NCI-H345 (cell line): Measurements from ENCODE around the gene COQ5.
"Not testable (repeated sequence)": the region's sequence is repeated elsewhere in the genome, so short reads cannot be mapped to it uniquely, and the experiment has no call there.

ENCODE experiments used
- DNase-seq: peaks from one replicate; lab custom pipeline; 2025; lab: John Stamatoyannopoulos, UW

COQ5 gene, protein sequence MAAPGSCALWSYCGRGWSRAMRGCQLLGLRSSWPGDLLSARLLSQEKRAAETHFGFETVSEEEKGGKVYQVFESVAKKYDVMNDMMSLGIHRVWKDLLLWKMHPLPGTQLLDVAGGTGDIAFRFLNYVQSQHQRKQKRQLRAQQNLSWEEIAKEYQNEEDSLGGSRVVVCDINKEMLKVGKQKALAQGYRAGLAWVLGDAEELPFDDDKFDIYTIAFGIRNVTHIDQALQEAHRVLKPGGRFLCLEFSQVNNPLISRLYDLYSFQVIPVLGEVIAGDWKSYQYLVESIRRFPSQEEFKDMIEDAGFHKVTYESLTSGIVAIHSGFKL

DNA sequence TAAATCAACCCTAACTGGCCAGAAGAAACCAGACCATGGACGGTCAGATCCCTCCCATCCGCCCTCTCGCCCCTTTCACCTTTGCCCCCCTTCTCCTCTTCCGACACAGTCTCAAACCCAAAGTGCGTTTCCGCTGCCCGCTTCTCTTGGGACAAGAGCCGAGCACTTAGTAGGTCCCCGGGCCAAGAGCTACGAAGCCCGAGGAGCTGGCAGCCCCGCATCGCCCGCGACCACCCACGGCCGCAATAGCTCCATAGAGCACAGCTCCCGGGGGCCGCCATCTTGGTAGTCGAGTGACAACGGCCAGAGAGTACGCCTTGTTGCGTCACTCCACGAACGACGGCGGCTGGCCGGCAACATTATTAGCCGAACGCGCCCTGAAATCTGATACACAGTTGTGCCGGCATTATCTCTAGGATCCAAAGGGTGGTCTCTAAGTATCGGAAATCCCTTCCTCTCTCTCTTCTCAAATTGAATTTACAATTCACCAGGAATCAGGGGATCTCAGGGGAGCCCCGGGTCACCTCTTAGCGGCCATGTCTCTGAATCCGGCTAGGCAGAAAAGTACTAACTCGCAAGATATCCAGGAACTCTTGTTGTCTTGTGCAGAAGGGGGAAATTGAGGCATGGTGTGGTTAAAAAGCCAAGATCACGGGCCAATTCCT, at the start of gene COQ5:
TSS of gene COQ5 (minus strand) at position 298 of the 665 bp plus-strand sequence. CDS start at position 281, 17 bp downstream.
- peak; percentile 86 for DNase-seq

DNA sequence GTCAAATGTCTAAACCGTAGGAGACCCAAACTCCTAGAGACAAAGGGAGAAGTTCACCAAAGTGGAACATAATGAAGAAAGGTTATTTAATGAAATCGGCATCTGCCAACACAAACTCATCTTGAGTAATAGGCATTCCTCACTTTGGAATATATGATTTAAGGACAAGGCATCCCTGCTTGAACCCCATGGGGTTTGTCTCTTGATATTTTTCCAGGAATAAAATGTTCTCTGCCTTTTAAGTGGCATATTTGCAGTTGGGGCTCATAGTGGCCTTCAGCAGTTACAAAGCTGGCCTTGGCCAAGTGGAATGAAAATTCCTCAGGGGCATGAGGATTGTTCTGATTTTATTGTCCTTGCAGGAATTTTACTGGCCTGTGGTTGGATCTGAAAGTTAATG, 45.1 kb upstream of the COQ5 start:
- DNase-seq, result no peak

DNA sequence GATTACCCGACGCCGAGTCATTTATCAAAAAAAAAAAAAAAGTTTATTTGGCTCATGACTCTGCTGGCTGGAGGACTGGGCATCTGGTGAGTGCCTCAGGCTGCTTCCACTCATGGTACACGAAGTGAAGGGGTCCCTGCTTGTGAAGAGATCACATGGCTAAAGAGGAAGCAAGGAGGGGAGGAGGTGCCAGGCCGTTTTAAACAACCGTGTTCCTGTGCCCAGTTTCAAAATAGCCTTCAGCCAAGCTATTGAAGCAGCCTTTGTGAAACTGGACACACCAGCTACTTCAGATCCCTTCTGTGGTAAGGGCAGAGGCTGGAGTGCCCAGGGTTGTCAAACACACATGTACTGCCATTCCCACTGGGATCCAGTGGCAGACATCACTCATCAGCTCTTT, 44.6 kb upstream of the COQ5 start:
- DNase-seq, result no peak

DNA sequence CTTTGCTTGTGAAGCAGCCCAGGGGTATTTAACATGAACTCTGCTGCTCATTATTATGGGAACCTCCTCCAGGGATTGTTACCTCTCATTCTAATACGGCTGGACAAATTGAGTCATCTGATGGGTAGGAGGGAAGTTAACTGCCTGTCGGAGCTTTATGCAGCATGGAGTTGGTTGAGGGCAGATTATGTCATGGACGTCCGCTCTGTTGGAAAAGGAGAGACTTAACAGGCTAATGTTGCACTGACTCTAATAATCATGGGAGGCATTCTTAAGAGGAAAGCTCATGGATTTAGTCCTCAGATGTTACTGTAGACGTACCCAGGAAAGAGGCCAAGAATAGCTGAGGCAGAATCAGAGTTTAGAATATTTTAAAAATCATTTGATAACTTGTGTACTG, 42.3 kb upstream of the COQ5 start:
- DNase-seq, result no peak

DNA sequence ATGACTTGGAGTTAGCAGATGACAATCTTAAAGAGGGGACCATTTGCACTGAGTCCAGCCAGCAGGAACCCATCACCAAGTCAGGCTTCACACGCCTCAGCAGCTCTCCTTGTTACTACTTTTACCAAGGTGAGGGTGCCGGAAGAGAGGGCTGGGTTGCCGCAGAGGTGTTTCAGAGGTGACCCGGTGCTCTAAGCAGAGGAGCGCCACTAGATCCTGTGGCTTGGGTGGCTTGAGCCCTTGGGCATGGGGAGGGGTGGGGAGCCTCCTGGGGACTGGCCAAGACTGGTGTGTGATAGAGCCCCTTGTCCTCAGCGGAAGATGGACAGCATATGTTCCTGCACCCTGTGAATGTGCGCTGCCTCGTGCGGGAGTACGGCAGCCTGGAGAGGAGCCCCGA, 34.5 kb upstream of the COQ5 start:
- no peak for DNase-seq

DNA sequence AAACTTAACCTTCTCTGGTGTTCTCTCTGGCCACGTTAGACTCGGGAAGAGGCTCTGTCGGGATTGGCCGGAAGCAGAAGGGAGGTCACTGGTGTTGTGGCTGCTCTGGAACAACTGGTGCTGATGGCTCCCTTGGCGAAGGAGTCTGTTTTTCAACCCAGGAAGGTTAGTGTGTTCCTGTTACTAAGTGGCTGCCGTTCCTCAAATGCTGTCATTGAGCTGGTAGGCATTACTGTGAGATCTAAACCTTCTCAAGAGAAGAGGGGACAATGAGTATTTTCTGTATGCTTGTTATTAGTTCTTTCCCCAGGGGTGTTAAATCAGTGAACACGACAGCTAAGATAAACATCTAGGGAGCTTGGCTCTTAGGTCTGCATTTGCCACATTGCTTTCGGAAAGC, 33.9 kb upstream of the COQ5 start:
- DNase-seq, result no peak

DNA sequence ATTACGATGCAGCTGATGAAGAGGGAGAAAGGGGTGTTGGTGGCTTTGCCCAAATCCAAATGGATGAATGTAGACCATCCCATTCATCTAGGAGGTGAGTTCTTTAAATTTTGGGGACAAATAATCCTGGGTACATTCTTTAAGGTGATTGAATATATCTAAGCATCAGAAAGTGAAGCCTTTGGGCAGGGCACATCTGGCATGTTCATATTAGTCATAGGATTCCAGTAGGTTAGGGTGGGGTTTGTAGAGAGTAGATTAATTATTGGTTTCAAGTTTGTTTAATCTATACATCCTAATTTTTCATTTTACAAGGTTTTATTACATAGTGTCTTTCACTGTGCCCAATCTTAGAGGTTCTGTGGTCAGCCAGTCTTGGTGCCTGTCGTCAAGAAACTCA, 28.6 kb upstream of the COQ5 start:
- no peak for DNase-seq

DNA sequence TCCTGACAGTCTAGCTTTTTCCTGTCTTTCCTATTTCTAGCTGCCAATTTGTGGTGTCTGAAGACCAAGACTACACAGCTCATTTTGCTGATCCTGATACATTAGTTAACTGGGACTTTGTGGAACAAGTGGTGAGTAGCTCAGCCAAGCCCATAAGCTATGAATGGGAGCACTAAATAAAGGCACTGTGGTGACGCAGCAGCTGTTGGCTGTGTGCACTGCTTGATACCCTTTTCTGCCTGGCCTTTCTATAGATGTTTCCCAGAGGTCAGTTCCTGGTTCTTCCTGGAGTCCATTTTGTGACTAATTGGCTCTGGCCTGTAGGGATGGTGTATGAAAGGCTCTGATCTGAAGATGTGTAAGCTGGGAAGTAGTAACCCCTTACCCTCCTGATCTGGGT, 25.7 kb upstream of the COQ5 start:
- DNase-seq, result no peak

DNA sequence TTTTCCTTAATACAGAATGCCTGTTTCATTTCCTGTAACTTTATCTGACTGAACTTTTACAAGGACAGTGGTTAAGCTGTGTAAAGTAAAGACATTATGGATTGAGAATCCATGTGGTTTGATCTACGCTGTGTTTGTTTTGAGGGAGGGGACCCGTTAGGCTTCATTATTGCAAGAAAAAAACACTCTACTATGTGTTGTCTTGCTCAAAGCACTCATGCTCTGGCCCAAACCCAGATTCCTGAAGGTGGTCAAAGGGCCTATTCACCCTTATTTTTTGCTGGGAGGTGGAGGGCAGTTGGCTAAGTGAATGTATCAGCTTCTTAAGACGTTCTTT, 17.1 kb upstream of the COQ5 start:
- no peak for DNase-seq

DNA sequence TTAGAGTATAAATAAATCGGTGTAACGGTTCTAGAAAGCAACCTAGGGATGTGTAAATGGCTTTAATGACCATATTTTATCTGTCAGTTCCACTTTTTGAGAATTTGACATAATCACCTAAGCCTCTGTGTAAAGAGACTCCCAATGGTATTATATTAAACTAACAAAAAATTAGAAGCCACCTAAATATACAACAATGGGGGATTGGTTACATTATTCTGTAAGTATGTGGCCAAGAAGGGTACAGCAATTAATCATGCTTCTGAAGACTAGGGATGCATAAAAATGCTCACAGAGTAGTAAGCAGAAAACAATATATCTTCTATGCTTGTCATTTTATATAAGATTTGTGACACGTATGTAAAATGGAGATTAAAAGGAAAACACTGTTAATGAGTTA, 15.7 kb upstream of the COQ5 start:
- DNase-seq, result no peak

DNA sequence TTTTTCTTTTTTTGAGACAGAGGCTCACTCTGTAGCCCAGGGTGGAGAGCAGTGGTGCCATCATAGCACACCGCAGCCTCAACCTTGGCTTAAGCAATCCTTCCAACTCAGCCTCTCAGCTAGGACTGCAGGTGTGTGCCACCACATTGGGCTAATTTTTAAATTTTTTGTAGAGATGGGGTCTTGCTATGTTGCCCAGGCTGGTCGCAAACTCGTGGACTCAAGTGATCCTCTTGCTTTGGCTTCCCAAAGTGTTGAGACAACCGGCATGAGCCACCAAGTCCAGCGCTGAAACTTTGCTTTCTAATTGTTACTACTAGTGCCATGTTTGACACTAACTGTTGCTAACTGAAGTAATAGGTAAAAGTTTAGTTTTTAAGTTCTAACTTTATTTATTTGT, 13.2 kb upstream of the COQ5 start:
- no peak for DNase-seq

DNA sequence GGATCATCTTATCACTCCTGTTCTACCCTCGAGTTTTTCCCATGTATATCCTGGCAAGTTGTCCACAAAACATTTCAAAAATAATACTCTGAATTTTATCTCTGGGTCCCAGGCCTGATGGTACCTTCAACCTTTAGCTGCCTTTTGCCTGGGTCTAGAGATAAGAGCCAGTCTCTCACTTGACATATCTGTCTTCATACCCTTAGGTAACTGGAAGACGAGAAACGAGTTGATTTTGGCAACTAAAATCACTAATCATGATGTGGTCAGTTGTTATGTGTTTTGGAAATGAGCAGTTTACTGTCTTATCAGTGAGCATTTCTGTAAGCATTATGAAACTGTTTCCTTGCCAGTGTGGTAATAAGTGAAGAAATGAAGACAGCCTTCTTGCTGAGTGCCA, 11.5 kb upstream of the COQ5 start:
- no peak for DNase-seq

DNA sequence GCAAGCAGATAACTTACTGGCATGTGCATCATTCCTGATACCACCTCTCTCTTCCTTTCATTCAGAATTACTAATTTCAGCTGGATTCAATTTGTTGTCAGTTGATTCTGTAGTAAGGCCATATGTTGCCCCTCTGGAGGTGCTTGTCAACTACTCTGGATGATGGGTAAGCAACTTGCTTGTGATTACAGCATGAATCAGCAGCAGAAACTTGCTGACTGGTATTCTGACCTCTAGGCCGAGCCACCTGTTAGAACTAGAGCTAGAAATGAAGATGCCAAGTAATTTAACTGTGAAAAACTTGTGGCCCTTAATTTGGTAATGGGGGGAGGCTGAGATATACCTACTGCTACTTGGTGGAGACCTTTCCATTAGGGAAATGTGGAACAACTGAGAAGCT, 10.3 kb upstream of the COQ5 start:
- no peak for DNase-seq

DNA sequence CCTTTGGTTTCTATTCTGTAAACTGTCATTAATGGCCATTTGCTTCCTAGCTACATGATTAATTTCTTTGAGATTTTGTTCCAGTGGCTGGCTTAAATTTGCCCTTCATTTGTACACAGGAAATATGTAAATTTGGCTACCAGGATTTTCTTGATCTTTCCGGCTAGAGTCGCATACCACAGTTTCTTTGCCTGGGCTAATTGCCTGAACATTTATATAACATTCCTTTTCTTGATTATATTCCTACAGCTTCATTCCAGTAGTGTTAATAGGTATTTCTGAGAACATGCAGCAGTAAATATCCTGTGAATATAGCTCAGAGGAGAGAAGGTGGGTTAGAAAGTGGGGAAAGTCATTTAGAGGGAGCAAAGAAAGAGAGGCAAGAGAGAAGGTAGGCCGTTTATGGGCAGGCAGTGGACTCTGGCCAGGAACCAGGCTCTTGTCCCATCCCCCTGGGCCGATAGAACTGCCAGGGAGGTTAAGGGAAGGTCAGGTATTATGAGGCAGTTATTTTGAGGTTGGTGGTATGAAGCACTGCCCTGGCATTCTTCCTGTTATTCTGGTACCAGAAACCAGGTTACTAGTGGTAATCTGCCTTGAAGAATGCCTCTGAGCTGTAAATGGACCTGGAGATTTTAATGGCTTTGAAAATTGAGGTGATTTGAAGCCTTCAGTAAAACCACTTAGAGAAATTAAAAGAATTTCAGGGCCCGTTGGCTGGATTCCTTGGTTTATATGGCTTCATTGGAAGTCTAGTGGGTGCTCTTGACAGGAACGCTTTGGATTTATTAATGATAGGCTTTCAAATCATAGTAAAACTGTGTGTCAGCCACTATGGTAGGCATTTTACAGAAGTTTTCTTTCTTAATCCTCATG, 9.6 kb upstream of the COQ5 start:
- no peak for DNase-seq

DNA sequence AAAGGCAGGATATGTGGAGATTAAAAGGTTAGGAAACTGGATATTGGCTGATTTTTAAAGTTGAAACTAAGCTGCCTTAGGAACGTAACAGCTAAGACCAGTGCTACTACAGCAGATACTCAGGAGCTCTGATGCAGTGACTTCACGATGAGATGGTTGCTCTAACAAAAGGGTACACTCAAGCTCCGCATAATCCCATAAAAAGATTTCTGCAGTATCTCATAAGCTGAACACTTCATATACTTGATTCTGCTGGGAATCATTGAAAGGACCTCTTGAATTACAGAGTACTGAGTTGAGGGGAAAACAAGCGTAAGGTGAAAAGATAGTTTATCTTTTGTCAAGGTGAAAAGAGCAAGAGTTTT, 8.9 kb upstream of the COQ5 start:
- DNase-seq, result no peak

DNA sequence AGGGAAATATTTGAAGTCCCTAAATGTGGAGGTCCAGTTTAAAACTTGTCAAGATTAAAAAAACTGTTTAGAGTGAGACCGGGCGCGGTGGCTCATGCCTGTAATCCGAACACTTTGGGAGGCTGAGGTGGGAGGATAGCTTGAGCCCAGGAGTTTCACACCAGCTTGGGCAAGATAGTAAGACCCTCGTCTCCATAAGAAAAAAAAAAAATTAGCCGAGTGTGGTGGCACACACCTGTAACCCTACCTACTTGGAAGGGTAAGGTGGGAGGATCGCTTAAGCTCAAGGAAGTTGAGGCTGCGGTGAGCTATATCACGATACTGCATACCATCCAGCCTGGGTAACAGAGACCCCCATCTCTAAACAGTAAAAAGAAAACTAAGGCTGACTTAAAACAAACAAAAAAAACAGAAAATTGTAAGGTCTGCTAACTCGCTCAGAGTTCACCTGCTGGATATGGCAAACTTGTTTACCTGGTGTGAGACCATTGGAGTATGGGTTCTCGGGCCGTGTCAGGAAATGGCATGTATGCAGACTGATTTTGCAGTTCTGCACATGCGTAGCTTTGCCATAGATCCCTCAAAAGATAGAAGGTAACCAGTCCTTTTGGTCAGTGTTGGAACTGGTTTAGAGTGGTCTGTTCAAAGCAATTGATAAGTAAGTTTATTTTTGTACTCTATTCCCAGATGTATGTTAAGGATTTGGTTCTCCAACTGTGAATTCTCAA, 7.3 kb upstream of the COQ5 start:
- no peak for DNase-seq

DNA sequence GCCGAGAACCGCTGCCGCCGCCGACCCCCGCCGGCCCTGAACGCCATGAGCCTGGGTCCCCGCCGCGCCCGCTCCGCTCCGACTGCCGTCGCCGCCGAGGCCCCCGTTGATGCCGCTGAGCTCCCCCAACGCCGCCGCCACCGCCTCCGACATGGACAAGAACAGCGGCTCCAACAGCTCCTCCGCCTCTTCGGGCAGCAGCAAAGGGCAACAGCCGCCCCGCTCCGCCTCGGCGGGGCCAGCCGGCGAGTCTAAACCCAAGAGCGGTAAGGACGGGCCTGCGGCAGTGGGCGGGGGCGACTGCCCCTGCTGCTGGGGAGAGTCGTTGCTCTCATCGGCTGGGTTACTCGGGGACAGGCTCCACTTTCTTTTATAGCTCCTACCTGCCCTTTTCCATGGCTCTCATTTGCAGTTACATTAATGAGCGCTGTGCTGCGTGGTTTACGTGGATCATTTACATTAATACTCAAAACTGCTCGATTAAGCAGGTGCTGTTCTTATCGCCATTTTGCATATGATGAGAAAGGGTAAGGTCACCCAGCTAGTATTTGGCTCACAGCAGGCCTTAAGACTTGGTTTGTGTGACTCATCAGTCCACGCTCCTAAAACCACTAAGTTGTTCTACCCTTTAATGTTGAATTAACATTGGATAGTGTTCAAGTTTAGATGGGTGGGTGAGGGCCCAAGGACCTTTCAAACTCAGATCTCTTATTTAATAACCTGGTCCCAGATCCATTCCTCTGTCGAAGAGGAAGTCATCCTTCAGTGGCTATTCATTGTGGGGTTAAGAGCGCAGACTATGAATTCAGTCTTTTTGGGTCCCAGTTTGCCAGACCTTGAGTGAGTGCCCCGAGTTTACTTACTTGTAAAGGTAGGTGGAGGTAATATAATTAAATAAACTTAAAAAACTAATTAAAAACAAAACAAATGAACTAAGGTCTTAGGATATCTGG, 6.0 kb upstream of the COQ5 start:
- peak; percentile 22 for DNase-seq

DNA sequence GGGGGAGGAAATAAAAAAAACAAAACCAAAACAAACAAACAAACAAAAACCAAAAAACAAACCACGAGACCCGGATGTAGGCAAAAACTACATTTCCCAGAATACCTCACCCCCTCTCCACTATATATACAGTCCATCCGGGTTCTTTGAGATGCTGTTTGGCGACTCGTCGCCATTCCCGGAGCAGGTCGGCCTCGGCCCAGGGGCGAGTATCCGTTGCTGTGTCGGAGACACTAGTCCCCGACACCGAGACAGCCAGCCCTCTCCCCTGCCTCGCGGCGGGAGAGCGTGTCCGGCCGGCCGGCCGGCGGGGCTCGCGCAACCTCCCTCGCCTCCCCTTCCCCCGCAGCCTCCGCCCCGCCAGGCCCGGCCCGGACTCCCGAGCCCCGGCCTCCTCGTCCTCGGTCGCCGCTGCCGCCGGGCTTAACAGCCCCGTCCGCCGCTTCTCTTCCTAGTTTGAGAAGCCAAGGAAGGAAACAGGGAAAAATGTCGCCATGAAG, 5.3 kb upstream of the COQ5 start, which contains the start of gene RNF10:
TSS of gene RNF10 (plus strand) at position 154 of the 500 bp plus-strand sequence. CDS start 456 bp downstream, outside the sequence.
- peak; percentile 91 for DNase-seq

DNA sequence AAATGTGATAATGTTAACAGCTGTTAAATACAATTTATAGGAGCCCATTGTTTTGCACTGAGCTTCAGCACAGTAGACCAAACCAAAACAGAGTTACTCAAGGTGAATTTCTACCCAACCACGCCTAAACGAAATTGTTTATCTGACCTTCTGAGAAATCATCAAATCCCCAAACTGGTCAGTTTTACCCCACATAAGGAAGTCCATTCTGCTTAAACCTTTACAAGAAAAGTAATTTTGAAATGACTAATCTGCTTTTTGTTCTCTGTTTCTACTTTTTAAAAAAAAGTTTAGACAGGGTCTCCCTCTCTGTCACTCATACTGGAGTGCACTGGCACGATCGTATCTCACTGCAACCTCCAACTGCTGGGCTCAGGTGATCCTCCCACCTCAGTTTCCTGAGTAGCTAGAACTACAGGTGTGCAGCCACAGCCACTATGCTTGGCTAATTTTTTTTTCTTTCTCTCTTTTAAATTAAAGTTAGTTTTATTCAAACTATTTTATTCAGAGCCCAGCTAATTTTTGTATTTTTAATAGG, 3.8 kb upstream of the COQ5 start:
- no peak for DNase-seq

DNA sequence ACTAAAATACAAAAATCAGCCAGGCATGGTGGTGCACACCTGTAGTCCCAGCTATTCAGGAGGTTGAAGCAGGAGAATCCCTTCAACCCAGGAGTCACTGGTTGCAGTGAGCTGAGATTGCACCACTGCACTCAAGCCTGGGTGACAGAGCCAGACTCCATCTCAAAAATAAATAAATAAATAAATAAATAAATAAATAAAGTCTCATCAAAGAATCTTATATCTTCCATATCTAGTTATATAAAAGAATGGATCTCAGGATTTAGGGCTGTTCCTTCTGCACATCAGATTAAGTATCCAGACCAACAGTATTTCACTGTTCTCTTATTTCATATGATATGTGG, 1.4 kb upstream of the COQ5 start:
- not testable (repeated sequence) for DNase-seq
